Mesothelial cell of epicardium (in vitro differentiated cells): ENCODE results near the gene GRID2. TPM values are rescaled to one million over a fixed set of nuclear protein-coding genes. Genes with fewer than 3 reads are reported as not detected.

Source experiments
- DNase-seq, 2 experiments: peaks; one replicate each; pipeline ENCODE4 v3.0.0; 2021; ENCODE audit warnings: low spot score in 2 of 2; ENCODE audit not compliant: unreplicated experiment in 2 of 2
- H3K27ac Mint-ChIP-seq: 2 replicates; pipeline ENCODE4 v1.8.0; 2021; ENCODE audit warnings: mixed read lengths
- H3K27me3 Mint-ChIP-seq: 2 replicates; pipeline ENCODE4 v1.8.0; 2021; ENCODE audit warnings: low read depth, mixed read lengths
- H3K36me3 Mint-ChIP-seq: 2 replicates; pipeline ENCODE4 v1.8.0; 2021; ENCODE audit warnings: mixed read lengths
- H3K4me1 Mint-ChIP-seq: 2 replicates; pipeline ENCODE4 v1.8.0; 2021; ENCODE audit warnings: mixed read lengths
- H3K4me3 Mint-ChIP-seq: 2 replicates; pipeline ENCODE4 v1.8.0; 2021; ENCODE audit warnings: mild to moderate bottlenecking, moderate library complexity, mixed read lengths
- H3K9me3 Mint-ChIP-seq: 2 replicates; pipeline ENCODE4 v1.8.0; 2021; ENCODE audit warnings: mixed read lengths
- CTCF ChIP-seq: fragments of 200-600 bp; sonication (generic); IDR thresholded peaks from one replicate; pipeline ENCODE4 v1.5.0; 2021; ENCODE audit warnings: antibody characterized with exemption; ENCODE audit not compliant: unreplicated experiment
- total RNA-seq: library from RNA; stranded (reverse); gene quantifications from 3 replicates; pipeline ENCODE4 v1.2.1, GENCODE V29; 2021

GRID2 gene
- total RNA-seq, 1 donor from 2014 or later, result 3.1 TPM

- Mint-ChIP-seq H3K4me3 (no peak overlapping the region), H3K4me1 (peaks cover 22% of the 10 kb centered on the region), H3K36me3 (peaks cover 2% of the 10 kb centered on the region), H3K27me3 (no peaks in the 10 kb centered on the region), H3K9me3 (peaks cover 7% of the 10 kb centered on the region), H3K27ac (peak overlapping the region; percentile 96)
- DNase-seq, result no peak
- TF ChIP-seq CTCF, result no peak
These were observed 880.3 kb downstream of the GRID2 start for GRCh38 chr4:93184053-93184452.

- DNase-seq, result no peak
- Mint-ChIP-seq H3K4me1 (peaks cover 18% of the 10 kb centered on the region), H3K9me3 (no peaks in the 10 kb centered on the region), H3K36me3 (no peaks in the 10 kb centered on the region), H3K4me3 (no peak overlapping the region), H3K27me3 (no peaks in the 10 kb centered on the region), H3K27ac (no peak overlapping the region)
- no peak for TF ChIP-seq CTCF
These were observed 883.1 kb downstream of the GRID2 start for GRCh38 chr4:93186846-93187245.

- no peak overlapping the region for H3K4me3 Mint-ChIP-seq
These were observed 883.7 kb downstream of the GRID2 start for GRCh38 chr4:93187466-93187865.

GRCh38 chr4:93187892-93188291, 884.1 kb downstream of the GRID2 start:
- DNase-seq, result no peak
- no peaks in the 10 kb centered on the region for H3K36me3 Mint-ChIP-seq
- TF ChIP-seq CTCF, result no peak
- no peak overlapping the region for H3K27ac Mint-ChIP-seq
- H3K4me3 Mint-ChIP-seq, result no peak overlapping the region
- H3K27me3 Mint-ChIP-seq, result no peaks in the 10 kb centered on the region
- H3K4me1 Mint-ChIP-seq, result peaks cover 14% of the 10 kb centered on the region
- H3K9me3 Mint-ChIP-seq, result no peaks in the 10 kb centered on the region

More at GRCh38 chr4:93187466-93187865, 883.7 kb downstream of the GRID2 start:
- Mint-ChIP-seq H3K27me3 (no peaks in the 10 kb centered on the region), H3K4me1 (peaks cover 18% of the 10 kb centered on the region), H3K9me3 (no peaks in the 10 kb centered on the region), H3K27ac (no peak overlapping the region), H3K36me3 (no peaks in the 10 kb centered on the region)
- DNase-seq, result no peak
- TF ChIP-seq CTCF, result no peak

GRCh38 chr4:93199492-93199891, 895.7 kb downstream of the GRID2 start:
- DNase-seq, result no peak
- peaks cover 19% of the 10 kb centered on the region for H3K4me1 Mint-ChIP-seq
- no peak overlapping the region for H3K4me3 Mint-ChIP-seq
- H3K27me3 Mint-ChIP-seq, result no peaks in the 10 kb centered on the region
- no peaks in the 10 kb centered on the region for H3K36me3 Mint-ChIP-seq
- H3K27ac Mint-ChIP-seq, result peak overlapping the region; percentile 36
- peak; percentile 45 for TF ChIP-seq CTCF
- H3K9me3 Mint-ChIP-seq, result no peaks in the 10 kb centered on the region

GRCh38 chr4:93201471-93202096, 897.8 kb downstream of the GRID2 start:
- no peak for TF ChIP-seq CTCF
- Mint-ChIP-seq H3K4me3 (no peak overlapping the region), H3K27me3 (no peaks in the 10 kb centered on the region), H3K36me3 (no peaks in the 10 kb centered on the region), H3K9me3 (no peaks in the 10 kb centered on the region), H3K27ac (no peak overlapping the region), H3K4me1 (peaks cover 19% of the 10 kb centered on the region)
- no peak for DNase-seq
